HL-60 (cell line): ENCODE measurements around the gene AFF2.

ENCODE experiments used
- CTCF ChIP-seq: IDR thresholded peaks from one replicate; pipeline ENCODE4 v1.5.1; 2011; ENCODE audit warnings: low read length, control low read depth, inconsistent platforms; ENCODE audit not compliant: insufficient read depth
- GABPA ChIP-seq: IDR thresholded peaks from 2 replicates; pipeline ENCODE4 v1.6.1; 2012; ENCODE audit warnings: low read depth
- POLR2AphosphoS5 ChIP-seq: IDR thresholded peaks from 2 replicates; pipeline ENCODE4 v1.6.1; 2012; ENCODE audit warnings: low read depth
- REST ChIP-seq: IDR thresholded peaks from 2 replicates; pipeline ENCODE4 v1.6.1; 2012; ENCODE audit warnings: low read depth; ENCODE audit not compliant: insufficient replicate concordance
- SPI1 ChIP-seq: IDR thresholded peaks from 2 replicates; pipeline ENCODE4 v1.6.1; 2012; ENCODE audit warnings: low read depth, mild to moderate bottlenecking, borderline replicate concordance

GRCh38 chrX:148662014-148662413, 161.6 kb downstream of the AFF2 start:
- TF ChIP-seq REST (no peak), CTCF (no peak), POLR2AphosphoS5 (no peak), GABPA (no peak), SPI1 (no peak)
